Suprapubic skin (tissue), 4 donors: ENCODE results near the gene STN1. TPM values are rescaled to one million over a fixed set of nuclear protein-coding genes. Genes with fewer than 3 reads are reported as not detected.

Experiments used
- DNase-seq, 2 donors: peaks; one replicate each; pipeline ENCODE4 v3.0.0-alpha.2; 2019; ENCODE audit warnings: low spot score in 2 of 2
- H3K27ac ChIP-seq: fragments of 200-600 bp; sonication (generic); one replicate; pipeline ENCODE4 v1.5.1; 2019
- H3K27me3 ChIP-seq: fragments of 200-600 bp; sonication (generic); one replicate; pipeline ENCODE4 v1.5.1; 2019
- H3K36me3 ChIP-seq: fragments of 200-600 bp; sonication (generic); one replicate; pipeline ENCODE4 v1.5.1; 2019
- H3K4me1 ChIP-seq: fragments of 200-600 bp; sonication (generic); one replicate; pipeline ENCODE4 v1.5.1; 2019
- H3K4me3 ChIP-seq: fragments of 200-600 bp; sonication (generic); one replicate; pipeline ENCODE4 v1.5.1; 2019; ENCODE audit warnings: mild to moderate bottlenecking
- H3K9me3 ChIP-seq: fragments of 200-600 bp; sonication (generic); one replicate; pipeline ENCODE4 v1.5.1; 2019
- EP300 ChIP-seq: sonication (generic); formaldehyde crosslinking; IDR thresholded peaks from one replicate; pipeline ENCODE4 v1.6.1; 2017; ENCODE audit warnings: antibody characterized with exemption
- POLR2A ChIP-seq, 2 donors: fragments of 450-650 bp; IDR thresholded peaks; one replicate each; pipeline ENCODE4 v1.6.1; 2017; ENCODE audit warnings: antibody characterized with exemption in 2 of 2, mild to moderate bottlenecking in 2 of 2, moderate library complexity in 2 of 2
- POLR2AphosphoS5 ChIP-seq, 3 donors: sonication (generic); formaldehyde crosslinking; IDR thresholded peaks; one replicate each; pipeline ENCODE4 v1.6.1; 2017; ENCODE audit warnings: antibody characterized with exemption in 3 of 3
- WGBS: methylation state at CpG from one replicate; pipeline ENCODE4 v1.1.5; 2018; 5-methylcytosine and 5-hydroxymethylcytosine counted together
- total RNA-seq, 4 donors: library from RNA; depleted of rRNA; stranded (reverse); fragments of >200 nt; gene quantifications; one replicate each; pipeline ENCODE4 v1.1.0, GENCODE V29; 2016
- TF ChIP-seq, protein P1 (sequence below), 2 donors: fragments of 200-600 bp in 1 of 2; fragments of 450-650 bp in 1 of 2; sonication (generic) in 1 of 2; IDR thresholded peaks; one replicate each; pipeline ENCODE4 v1.5.1; 2016 to 2019; ENCODE audit warnings: antibody characterized with exemption in 2 of 2, mild to moderate bottlenecking in 1 of 2, moderate library complexity in 1 of 2

STN1 gene
- total RNA-seq, 4 donors from 2014 or later, result 13.8 to 24.8 (median 22.9) TPM

- no peak for DNase-seq
- Histone ChIP-seq H3K9me3 (no peaks in the 10 kb centered on the region), H3K27ac (peak overlapping the region; percentile 61), H3K36me3 (peaks cover 39% of the 10 kb centered on the region), H3K27me3 (no peaks in the 10 kb centered on the region), H3K4me3 (no peak overlapping the region), H3K4me1 (peaks cover 46% of the 10 kb centered on the region)
- TF ChIP-seq, protein P1, sequence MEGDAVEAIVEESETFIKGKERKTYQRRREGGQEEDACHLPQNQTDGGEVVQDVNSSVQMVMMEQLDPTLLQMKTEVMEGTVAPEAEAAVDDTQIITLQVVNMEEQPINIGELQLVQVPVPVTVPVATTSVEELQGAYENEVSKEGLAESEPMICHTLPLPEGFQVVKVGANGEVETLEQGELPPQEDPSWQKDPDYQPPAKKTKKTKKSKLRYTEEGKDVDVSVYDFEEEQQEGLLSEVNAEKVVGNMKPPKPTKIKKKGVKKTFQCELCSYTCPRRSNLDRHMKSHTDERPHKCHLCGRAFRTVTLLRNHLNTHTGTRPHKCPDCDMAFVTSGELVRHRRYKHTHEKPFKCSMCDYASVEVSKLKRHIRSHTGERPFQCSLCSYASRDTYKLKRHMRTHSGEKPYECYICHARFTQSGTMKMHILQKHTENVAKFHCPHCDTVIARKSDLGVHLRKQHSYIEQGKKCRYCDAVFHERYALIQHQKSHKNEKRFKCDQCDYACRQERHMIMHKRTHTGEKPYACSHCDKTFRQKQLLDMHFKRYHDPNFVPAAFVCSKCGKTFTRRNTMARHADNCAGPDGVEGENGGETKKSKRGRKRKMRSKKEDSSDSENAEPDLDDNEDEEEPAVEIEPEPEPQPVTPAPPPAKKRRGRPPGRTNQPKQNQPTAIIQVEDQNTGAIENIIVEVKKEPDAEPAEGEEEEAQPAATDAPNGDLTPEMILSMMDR (IDR thresholded peaks at IDR 0.05), result no peak
- no peak for TF ChIP-seq POLR2AphosphoS5 (IDR thresholded peaks at IDR 0.05)
- TF ChIP-seq POLR2A (IDR thresholded peaks at IDR 0.05), result no peak
- TF ChIP-seq EP300, result no peak
- 74% methylated on average over 7 of the region's 7 CpGs for WGBS
Observed at GRCh38 chr10:103897241-103897774, 20.7 kb downstream of the STN1 start.

DNA sequence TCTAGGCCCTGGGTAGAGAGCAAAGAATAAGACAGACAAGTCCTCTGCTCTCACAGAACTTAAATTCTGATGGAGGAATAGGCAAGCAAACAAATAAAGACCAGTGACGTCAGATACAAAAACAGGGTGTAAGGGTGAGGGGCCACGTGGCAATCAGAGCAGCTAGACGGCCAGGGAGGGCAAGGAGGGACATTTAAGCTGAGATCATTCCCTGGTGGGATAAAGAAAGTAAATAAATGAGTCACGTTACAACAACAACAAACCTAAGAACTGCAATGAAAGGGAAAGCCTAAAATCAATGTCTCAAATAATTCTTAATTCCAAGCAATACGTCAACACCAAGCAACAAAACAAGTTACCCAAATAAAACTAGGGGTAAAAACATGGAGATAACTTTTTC is 21.8 kb downstream of the STN1 start:
- no peaks in the 10 kb centered on the region for H3K27me3 ChIP-seq
- no peak for TF ChIP-seq POLR2AphosphoS5 (IDR thresholded peaks at IDR 0.05)
- no peak for TF ChIP-seq POLR2A (IDR thresholded peaks at IDR 0.05)
- TF ChIP-seq EP300, result no peak
- TF ChIP-seq, protein P1 (IDR thresholded peaks at IDR 0.05), result no peak
- H3K4me3 ChIP-seq, result no peak overlapping the region
- H3K36me3 ChIP-seq, result peaks cover 45% of the 10 kb centered on the region
- peak overlapping the region; percentile 61 for H3K27ac ChIP-seq
- peaks cover 48% of the 10 kb centered on the region for H3K4me1 ChIP-seq
- no peaks in the 10 kb centered on the region for H3K9me3 ChIP-seq
- 63% methylated on average over 5 of the region's 5 CpGs for WGBS
- DNase-seq, result no peak

DNA sequence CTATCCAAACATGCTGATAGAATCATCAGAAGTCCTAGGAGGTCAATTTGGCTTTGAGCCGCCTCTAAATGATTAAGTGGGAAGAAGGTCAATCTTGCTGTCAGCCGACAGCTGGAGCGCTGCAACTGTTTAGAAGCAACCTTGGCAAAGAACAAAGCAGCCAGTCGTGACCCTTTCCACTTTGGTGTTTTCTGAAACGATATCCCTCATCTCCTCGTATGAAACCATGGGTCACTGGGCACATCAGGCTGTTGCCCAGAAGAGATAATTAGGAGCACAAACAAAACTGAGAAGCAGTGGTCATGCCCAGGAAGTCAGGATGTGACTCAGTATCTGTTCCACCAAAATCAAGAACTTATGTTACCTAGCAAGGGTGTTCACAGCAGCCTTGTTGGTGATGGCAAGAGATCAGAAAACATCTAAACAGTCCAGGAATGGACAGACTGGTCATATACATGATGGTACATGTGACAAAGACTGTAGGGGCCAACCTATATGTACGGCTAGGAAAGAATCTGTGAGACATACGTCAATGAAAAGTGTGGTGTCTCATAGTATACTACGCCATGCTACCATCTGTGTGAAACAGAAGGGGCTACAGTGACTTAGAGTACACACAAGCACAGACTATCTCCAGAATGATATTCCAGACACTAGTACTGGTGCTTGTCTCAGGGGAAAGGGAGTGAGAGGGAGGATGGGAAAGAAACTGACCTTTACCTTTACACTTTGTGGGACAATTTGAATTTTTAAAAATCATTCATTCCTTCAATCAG is 22.4 kb downstream of the STN1 start:
- Histone ChIP-seq H3K4me3 (no peak overlapping the region), H3K36me3 (peaks cover 45% of the 10 kb centered on the region), H3K9me3 (no peaks in the 10 kb centered on the region), H3K27me3 (no peaks in the 10 kb centered on the region), H3K4me1 (peaks cover 52% of the 10 kb centered on the region), H3K27ac (peak overlapping the region; percentile 61)
- TF ChIP-seq, protein P1 (IDR thresholded peaks at IDR 0.05), result no peak
- TF ChIP-seq POLR2AphosphoS5 (IDR thresholded peaks at IDR 0.05) (no peak), POLR2A (IDR thresholded peaks at IDR 0.05) (no peak), EP300 (no peak)
- no peak for DNase-seq
- WGBS, result 60% methylated on average over 9 of the region's 9 CpGs

- H3K9me3 ChIP-seq, result no peaks in the 10 kb centered on the region
- H3K4me1 ChIP-seq, result peaks cover 60% of the 10 kb centered on the region
- H3K27ac ChIP-seq, result peak overlapping the region; percentile 61
- no peaks in the 10 kb centered on the region for H3K27me3 ChIP-seq
- no peak overlapping the region for H3K4me3 ChIP-seq
- TF ChIP-seq, protein P1 (IDR thresholded peaks at IDR 0.05), result no peak
- TF ChIP-seq EP300, result no peak
- no peak for TF ChIP-seq POLR2A (IDR thresholded peaks at IDR 0.05)
- TF ChIP-seq POLR2AphosphoS5 (IDR thresholded peaks at IDR 0.05), result no peak
- peaks cover 40% of the 10 kb centered on the region for H3K36me3 ChIP-seq
- DNase-seq, result no peak
- WGBS, result 4% methylated on average over 4 of the region's 4 CpGs
Observed at GRCh38 chr10:103894441-103894864, 23.5 kb downstream of the STN1 start.

DNA sequence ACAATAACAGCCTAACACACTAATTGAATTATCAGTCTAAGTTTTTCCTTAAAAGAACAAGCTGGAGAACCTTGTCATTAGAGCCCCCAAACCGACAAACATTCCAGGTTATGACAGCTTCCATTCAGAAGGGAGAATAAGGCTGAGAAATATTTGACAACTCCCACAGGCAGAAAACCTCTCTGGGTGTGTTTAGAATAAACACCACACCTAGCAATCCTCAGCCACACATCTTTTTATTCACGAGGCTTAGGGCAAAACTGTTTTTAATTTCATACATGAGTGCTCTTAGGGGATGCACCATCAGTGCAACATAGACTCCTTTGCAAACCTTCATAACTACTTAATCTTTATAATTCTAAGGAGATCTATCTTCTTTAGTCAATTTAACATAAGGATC is 24.2 kb downstream of the STN1 start:
- Histone ChIP-seq H3K4me3 (no peak overlapping the region), H3K27ac (peak overlapping the region; percentile 61), H3K4me1 (peaks cover 65% of the 10 kb centered on the region), H3K9me3 (no peaks in the 10 kb centered on the region), H3K27me3 (no peaks in the 10 kb centered on the region), H3K36me3 (peaks cover 34% of the 10 kb centered on the region)
- 9% methylated on average over 2 of the region's 2 CpGs for WGBS
- no peak for DNase-seq
- TF ChIP-seq, protein P1 (IDR thresholded peaks at IDR 0.05), result no peak
- TF ChIP-seq POLR2A (IDR thresholded peaks at IDR 0.05) (no peak), EP300 (no peak), POLR2AphosphoS5 (IDR thresholded peaks at IDR 0.05) (no peak)
